ENCODE measurements around the gene TCF7L2.

TCF7L2 gene

GRCh38 chr10:113003052-113003451 lies 53.0 kb downstream of the TCF7L2 start (continued):
- TF ChIP-seq ZNF70 (CRISPR knock-in tag; IDR thresholded peaks at IDR 0.05) (no peak), ZC3H10 (CRISPR knock-in tag; IDR thresholded peaks at IDR 0.05) (no peak), ESRRG (CRISPR knock-in tag; IDR thresholded peaks at IDR 0.05) (no peak), CSDC2 (CRISPR knock-in tag; IDR thresholded peaks at IDR 0.05) (no peak)
- TF ChIP-seq, protein P1, sequence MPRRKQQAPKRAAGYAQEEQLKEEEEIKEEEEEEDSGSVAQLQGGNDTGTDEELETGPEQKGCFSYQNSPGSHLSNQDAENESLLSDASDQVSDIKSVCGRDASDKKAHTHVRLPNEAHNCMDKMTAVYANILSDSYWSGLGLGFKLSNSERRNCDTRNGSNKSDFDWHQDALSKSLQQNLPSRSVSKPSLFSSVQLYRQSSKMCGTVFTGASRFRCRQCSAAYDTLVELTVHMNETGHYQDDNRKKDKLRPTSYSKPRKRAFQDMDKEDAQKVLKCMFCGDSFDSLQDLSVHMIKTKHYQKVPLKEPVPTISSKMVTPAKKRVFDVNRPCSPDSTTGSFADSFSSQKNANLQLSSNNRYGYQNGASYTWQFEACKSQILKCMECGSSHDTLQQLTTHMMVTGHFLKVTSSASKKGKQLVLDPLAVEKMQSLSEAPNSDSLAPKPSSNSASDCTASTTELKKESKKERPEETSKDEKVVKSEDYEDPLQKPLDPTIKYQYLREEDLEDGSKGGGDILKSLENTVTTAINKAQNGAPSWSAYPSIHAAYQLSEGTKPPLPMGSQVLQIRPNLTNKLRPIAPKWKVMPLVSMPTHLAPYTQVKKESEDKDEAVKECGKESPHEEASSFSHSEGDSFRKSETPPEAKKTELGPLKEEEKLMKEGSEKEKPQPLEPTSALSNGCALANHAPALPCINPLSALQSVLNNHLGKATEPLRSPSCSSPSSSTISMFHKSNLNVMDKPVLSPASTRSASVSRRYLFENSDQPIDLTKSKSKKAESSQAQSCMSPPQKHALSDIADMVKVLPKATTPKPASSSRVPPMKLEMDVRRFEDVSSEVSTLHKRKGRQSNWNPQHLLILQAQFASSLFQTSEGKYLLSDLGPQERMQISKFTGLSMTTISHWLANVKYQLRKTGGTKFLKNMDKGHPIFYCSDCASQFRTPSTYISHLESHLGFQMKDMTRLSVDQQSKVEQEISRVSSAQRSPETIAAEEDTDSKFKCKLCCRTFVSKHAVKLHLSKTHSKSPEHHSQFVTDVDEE (CRISPR knock-in tag; IDR thresholded peaks at IDR 0.05), result no peak

GRCh38 chr10:113004069-113004618 lies 54.1 kb downstream of the TCF7L2 start:
- TF ChIP-seq ARNTL (CRISPR knock-in tag; IDR thresholded peaks at IDR 0.05; ENCODE audit: borderline replicate concordance, low read depth), result no peak
- TF ChIP-seq, protein P2, sequence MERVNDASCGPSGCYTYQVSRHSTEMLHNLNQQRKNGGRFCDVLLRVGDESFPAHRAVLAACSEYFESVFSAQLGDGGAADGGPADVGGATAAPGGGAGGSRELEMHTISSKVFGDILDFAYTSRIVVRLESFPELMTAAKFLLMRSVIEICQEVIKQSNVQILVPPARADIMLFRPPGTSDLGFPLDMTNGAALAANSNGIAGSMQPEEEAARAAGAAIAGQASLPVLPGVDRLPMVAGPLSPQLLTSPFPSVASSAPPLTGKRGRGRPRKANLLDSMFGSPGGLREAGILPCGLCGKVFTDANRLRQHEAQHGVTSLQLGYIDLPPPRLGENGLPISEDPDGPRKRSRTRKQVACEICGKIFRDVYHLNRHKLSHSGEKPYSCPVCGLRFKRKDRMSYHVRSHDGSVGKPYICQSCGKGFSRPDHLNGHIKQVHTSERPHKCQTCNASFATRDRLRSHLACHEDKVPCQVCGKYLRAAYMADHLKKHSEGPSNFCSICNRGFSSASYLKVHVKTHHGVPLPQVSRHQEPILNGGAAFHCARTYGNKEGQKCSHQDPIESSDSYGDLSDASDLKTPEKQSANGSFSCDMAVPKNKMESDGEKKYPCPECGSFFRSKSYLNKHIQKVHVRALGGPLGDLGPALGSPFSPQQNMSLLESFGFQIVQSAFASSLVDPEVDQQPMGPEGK (CRISPR knock-in tag; IDR thresholded peaks at IDR 0.05; ENCODE audit: borderline replicate concordance), result no peak
- TF ChIP-seq, protein P3, sequence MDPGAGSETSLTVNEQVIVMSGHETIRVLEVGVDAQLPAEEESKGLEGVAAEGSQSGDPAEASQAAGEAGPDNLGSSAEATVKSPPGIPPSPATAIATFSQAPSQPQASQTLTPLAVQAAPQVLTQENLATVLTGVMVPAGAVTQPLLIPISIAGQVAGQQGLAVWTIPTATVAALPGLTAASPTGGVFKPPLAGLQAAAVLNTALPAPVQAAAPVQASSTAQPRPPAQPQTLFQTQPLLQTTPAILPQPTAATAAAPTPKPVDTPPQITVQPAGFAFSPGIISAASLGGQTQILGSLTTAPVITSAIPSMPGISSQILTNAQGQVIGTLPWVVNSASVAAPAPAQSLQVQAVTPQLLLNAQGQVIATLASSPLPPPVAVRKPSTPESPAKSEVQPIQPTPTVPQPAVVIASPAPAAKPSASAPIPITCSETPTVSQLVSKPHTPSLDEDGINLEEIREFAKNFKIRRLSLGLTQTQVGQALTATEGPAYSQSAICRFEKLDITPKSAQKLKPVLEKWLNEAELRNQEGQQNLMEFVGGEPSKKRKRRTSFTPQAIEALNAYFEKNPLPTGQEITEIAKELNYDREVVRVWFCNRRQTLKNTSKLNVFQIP (CRISPR knock-in tag; IDR thresholded peaks at IDR 0.05; ENCODE audit: borderline replicate concordance, low read depth), result no peak
- TF ChIP-seq ZC3H10 (CRISPR knock-in tag; IDR thresholded peaks at IDR 0.05), result no peak
- no peak for TF ChIP-seq ESRRG (CRISPR knock-in tag; IDR thresholded peaks at IDR 0.05)
- no peak for TF ChIP-seq ISL1 (CRISPR knock-in tag; IDR thresholded peaks at IDR 0.05)
- no peak for ATAC-seq

GRCh38 chr10:113005380-113005779 lies 55.3 kb downstream of the TCF7L2 start:
- ATAC-seq, result no peak
- TF ChIP-seq SNAI2 (CRISPR knock-in tag; IDR thresholded peaks at IDR 0.05) (no peak), ESRRG (CRISPR knock-in tag; IDR thresholded peaks at IDR 0.05) (no peak), CSDC2 (CRISPR knock-in tag; IDR thresholded peaks at IDR 0.05) (no peak), RARB (CRISPR knock-in tag; IDR thresholded peaks at IDR 0.05) (no peak), ZFP3 (CRISPR knock-in tag; IDR thresholded peaks at IDR 0.05) (no peak), ZFP30 (CRISPR knock-in tag; IDR thresholded peaks at IDR 0.05) (no peak), TOX (CRISPR knock-in tag; IDR thresholded peaks at IDR 0.05; ENCODE audit: borderline replicate concordance) (no peak), ISL1 (CRISPR knock-in tag; IDR thresholded peaks at IDR 0.05) (no peak), BACH2 (CRISPR knock-in tag; IDR thresholded peaks at IDR 0.05; ENCODE audit: borderline replicate concordance) (no peak), CSRNP3 (CRISPR knock-in tag; IDR thresholded peaks at IDR 0.05) (no peak), ZNF565 (CRISPR knock-in tag; conservative IDR thresholded peaks at IDR 0.05; ENCODE audit: low read depth) (no peak), PPARA (CRISPR knock-in tag; IDR thresholded peaks at IDR 0.05; ENCODE audit: borderline replicate concordance) (no peak), TCF4 (CRISPR knock-in tag; IDR thresholded peaks at IDR 0.05; ENCODE audit: borderline replicate concordance) (no peak), ZC3H10 (CRISPR knock-in tag; IDR thresholded peaks at IDR 0.05) (no peak), ARNTL (CRISPR knock-in tag; IDR thresholded peaks at IDR 0.05; ENCODE audit: borderline replicate concordance, low read depth) (no peak)
- TF ChIP-seq, protein P1 (CRISPR knock-in tag; IDR thresholded peaks at IDR 0.05), result no peak
- TF ChIP-seq, protein P2 (CRISPR knock-in tag; IDR thresholded peaks at IDR 0.05; ENCODE audit: borderline replicate concordance), result no peak

Data from SK-N-SH treated with all-trans-retinoic acid at 6 μM for 48 hours (cell line).